ENCODE results near the gene HAPSTR1. TPM values are rescaled to one million over a fixed set of nuclear protein-coding genes. Genes with fewer than 3 reads are reported as not detected.

The HAPSTR1 gene
- total RNA-seq, 1 experiment from 2014 or later, result 88.9 TPM

GRCh38 chr16:9102379-9102778, 10.9 kb downstream of the HAPSTR1 start:
- intact Hi-C loops (cut with micrococcal nuclease), result loop anchor here (10.0 kb wide), 1 partner anchor 138 kb away; the partner anchor contains the start of gene USP7
- H3K4me3 Mint-ChIP-seq (ENCODE audit: unreplicated experiment), result no peak overlapping the region
- peak overlapping the region; percentile 64 for H3K27ac Mint-ChIP-seq (ENCODE audit: low read depth, unreplicated experiment)
- ChIA-PET CTCF (interaction anchor here (0.5 to 1.1 kb wide), 6 partner anchors 9 to 199 kb away, joined by 3 to 8 read pairs (median 4); no protein-coding TSS in a partner anchor), POLR2A (interaction anchor here (1.0 to 4.0 kb wide), 7 partner anchors 8 to 104 kb away, joined by 3 to 41 read pairs (median 9); partner anchors contain the start of gene HAPSTR1)
- H3K27me3 Mint-ChIP-seq (ENCODE audit: insufficient read depth, unreplicated experiment), result no peaks in the 10 kb centered on the region
- peaks cover 96% of the 10 kb centered on the region for H3K36me3 Mint-ChIP-seq (ENCODE audit: insufficient read depth, unreplicated experiment)
- H3K4me1 Mint-ChIP-seq (ENCODE audit: insufficient read depth, unreplicated experiment), result peaks cover 37% of the 10 kb centered on the region
- DNase-seq (ENCODE audit: unreplicated experiment), result no peak
- BruUV-seq (replicated peaks), result no TSS peak
- no peak for TF ChIP-seq CTCF (IDR thresholded peaks at IDR 0.05; ENCODE audit: unreplicated experiment)
- no peaks in the 10 kb centered on the region for H3K9me3 Mint-ChIP-seq (ENCODE audit: unreplicated experiment)

GRCh38 chr16:9102943-9103342, 11.5 kb downstream of the HAPSTR1 start:
- TF ChIP-seq CTCF (IDR thresholded peaks at IDR 0.05; ENCODE audit: unreplicated experiment), result no peak
- CTCF ChIA-PET, result interaction anchor here (0.5 to 1.1 kb wide), 6 partner anchors 9 to 199 kb away, joined by 3 to 8 read pairs (median 4); no protein-coding TSS in a partner anchor
- H3K36me3 Mint-ChIP-seq (ENCODE audit: insufficient read depth, unreplicated experiment), result peaks cover 96% of the 10 kb centered on the region
- H3K27ac Mint-ChIP-seq (ENCODE audit: low read depth, unreplicated experiment), result no peak overlapping the region
- H3K27me3 Mint-ChIP-seq (ENCODE audit: insufficient read depth, unreplicated experiment), result no peaks in the 10 kb centered on the region
- intact Hi-C loops (cut with micrococcal nuclease), result loop anchor here (10.0 kb wide), 1 partner anchor 138 kb away; the partner anchor contains the start of gene USP7
- POLR2A ChIA-PET, result interaction anchor here (1.0 to 4.0 kb wide), 7 partner anchors 7 to 105 kb away, joined by 3 to 41 read pairs (median 9); partner anchors contain the start of gene HAPSTR1
- no peak overlapping the region for H3K4me3 Mint-ChIP-seq (ENCODE audit: unreplicated experiment)
- H3K4me1 Mint-ChIP-seq (ENCODE audit: insufficient read depth, unreplicated experiment), result peaks cover 32% of the 10 kb centered on the region
- no peak for DNase-seq (ENCODE audit: unreplicated experiment)
- BruUV-seq (replicated peaks), result no TSS peak
- H3K9me3 Mint-ChIP-seq (ENCODE audit: unreplicated experiment), result no peaks in the 10 kb centered on the region

- Mint-ChIP-seq H3K4me1 (ENCODE audit: insufficient read depth, unreplicated experiment) (peaks cover 26% of the 10 kb centered on the region), H3K4me3 (ENCODE audit: unreplicated experiment) (no peak overlapping the region), H3K36me3 (ENCODE audit: insufficient read depth, unreplicated experiment) (peaks cover 96% of the 10 kb centered on the region), H3K27ac (ENCODE audit: low read depth, unreplicated experiment) (peak overlapping the region; percentile 35), H3K9me3 (ENCODE audit: unreplicated experiment) (no peaks in the 10 kb centered on the region), H3K27me3 (ENCODE audit: insufficient read depth, unreplicated experiment) (no peaks in the 10 kb centered on the region)
- TF ChIP-seq CTCF (IDR thresholded peaks at IDR 0.05; ENCODE audit: unreplicated experiment), result no peak
- intact Hi-C loops (cut with micrococcal nuclease), result loop anchor here (10.0 kb wide), 1 partner anchor 139 kb away; the partner anchor contains the start of gene USP7
- BruUV-seq (replicated peaks), result no TSS peak
- CTCF ChIA-PET, result interaction anchor here (1.0 kb wide), 2 partner anchors 10 kb away, joined by 4 to 5 read pairs; no protein-coding TSS in a partner anchor
- no peak for DNase-seq (ENCODE audit: unreplicated experiment)
- POLR2A ChIA-PET, result interaction anchor here (1.4 to 4.0 kb wide), 4 partner anchors 7 to 31 kb away, joined by 6 to 41 read pairs (median 14); partner anchors contain the start of gene HAPSTR1
Measured at GRCh38 chr16:9103546-9103945, 12.1 kb downstream of the HAPSTR1 start.

- ChIA-PET POLR2A (no interaction called here), CTCF (no interaction called here)
- no peak for TF ChIP-seq CTCF (IDR thresholded peaks at IDR 0.05; ENCODE audit: unreplicated experiment)
- Mint-ChIP-seq H3K27ac (ENCODE audit: low read depth, unreplicated experiment) (no peak overlapping the region), H3K9me3 (ENCODE audit: unreplicated experiment) (no peaks in the 10 kb centered on the region), H3K27me3 (ENCODE audit: insufficient read depth, unreplicated experiment) (no peaks in the 10 kb centered on the region), H3K4me3 (ENCODE audit: unreplicated experiment) (no peak overlapping the region), H3K4me1 (ENCODE audit: insufficient read depth, unreplicated experiment) (peaks cover 20% of the 10 kb centered on the region), H3K36me3 (ENCODE audit: insufficient read depth, unreplicated experiment) (peaks cover 96% of the 10 kb centered on the region)
- DNase-seq (ENCODE audit: unreplicated experiment), result no peak
- no TSS peak for BruUV-seq (replicated peaks)
- intact Hi-C loops (cut with micrococcal nuclease), result loop anchor here (10.0 kb wide), 1 partner anchor 140 kb away; the partner anchor contains the start of gene USP7
Measured at GRCh38 chr16:9105189-9105588, 13.7 kb downstream of the HAPSTR1 start.
